Type B pancreatic cell (in vitro differentiated cells): ENCODE measurements around the gene ITGA1. TPM values are rescaled to one million over a fixed set of nuclear protein-coding genes. Genes with fewer than 3 reads are reported as not detected.

Experiments
- DNase-seq: peaks from one replicate; pipeline ENCODE4 v3.0.0; 2021; ENCODE audit warnings: mixed read lengths; ENCODE audit not compliant: unreplicated experiment; ENCODE audit errors: extremely low spot score
- H3K27ac Mint-ChIP-seq: 2 replicates; pipeline ENCODE4 v1.8.0; 2021; ENCODE audit warnings: mild to moderate bottlenecking, mixed read lengths
- H3K27me3 Mint-ChIP-seq: 2 replicates; pipeline ENCODE4 v1.8.0; 2021; ENCODE audit warnings: mixed read lengths
- H3K36me3 Mint-ChIP-seq: 2 replicates; pipeline ENCODE4 v1.8.0; 2021; ENCODE audit warnings: mixed read lengths
- H3K4me1 Mint-ChIP-seq: one replicate; pipeline ENCODE4 v1.8.0; 2021; ENCODE audit warnings: mixed read lengths; ENCODE audit not compliant: unreplicated experiment
- H3K4me3 Mint-ChIP-seq: 2 replicates; pipeline ENCODE4 v1.8.0; 2021; ENCODE audit warnings: mild to moderate bottlenecking, mixed read lengths
- H3K9me3 Mint-ChIP-seq: 2 replicates; pipeline ENCODE4 v1.8.0; 2021; ENCODE audit warnings: mixed read lengths
- total RNA-seq: library from RNA; stranded (reverse); gene quantifications from 2 replicates; pipeline ENCODE4 v1.2.1, GENCODE V29; 2021; ENCODE audit warnings: low replicate concordance
- TF ChIP-seq, protein P1 (sequence below): fragments of 200-600 bp; sonication (generic); conservative IDR thresholded peaks from 2 replicates; pipeline ENCODE4 v1.5.0; 2021; ENCODE audit warnings: antibody characterized with exemption, mild to moderate bottlenecking

The ITGA1 gene
- total RNA-seq, 1 donor from 2014 or later, result 17.0 TPM

DNA sequence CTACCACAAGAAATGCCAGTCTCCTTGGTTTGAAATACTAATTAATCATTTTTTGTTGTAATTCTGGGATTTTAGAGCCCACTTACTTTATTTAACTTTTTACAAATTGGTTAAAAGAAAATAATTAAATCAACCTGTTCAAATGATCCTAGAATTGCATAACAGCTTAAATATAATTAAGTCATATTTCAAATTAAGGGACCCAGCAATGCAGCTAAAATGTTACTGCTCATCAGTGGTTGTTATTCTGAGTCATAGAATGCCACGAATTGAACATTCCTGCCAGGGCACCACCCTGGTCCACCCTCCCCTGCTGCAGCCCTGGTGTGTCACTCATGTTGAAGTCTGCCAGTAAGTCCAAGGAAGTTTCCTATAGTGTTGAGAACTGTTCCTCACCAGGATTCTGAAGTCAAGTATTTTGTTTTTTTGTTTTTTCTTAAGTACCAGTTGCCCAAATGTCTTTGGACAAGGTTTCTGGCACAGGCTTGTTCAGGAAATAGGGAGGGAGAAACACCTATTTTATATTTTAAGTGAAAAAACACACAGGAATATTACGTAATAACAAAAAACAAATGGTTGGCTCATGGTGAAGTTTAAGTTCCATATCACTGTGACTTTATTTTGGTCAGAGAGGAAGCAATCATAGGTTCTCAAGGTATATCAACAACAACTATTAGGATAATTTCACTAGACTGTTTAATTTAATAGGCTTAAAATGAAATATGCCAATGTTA is 4.3 kb upstream of the ITGA1 start:
- H3K9me3 Mint-ChIP-seq, result no peaks in the 10 kb centered on the region
- no peak overlapping the region for H3K4me3 Mint-ChIP-seq
- no peak for DNase-seq
- no peak overlapping the region for H3K27ac Mint-ChIP-seq
- peaks cover 24% of the 10 kb centered on the region for H3K27me3 Mint-ChIP-seq
- TF ChIP-seq, protein P1, sequence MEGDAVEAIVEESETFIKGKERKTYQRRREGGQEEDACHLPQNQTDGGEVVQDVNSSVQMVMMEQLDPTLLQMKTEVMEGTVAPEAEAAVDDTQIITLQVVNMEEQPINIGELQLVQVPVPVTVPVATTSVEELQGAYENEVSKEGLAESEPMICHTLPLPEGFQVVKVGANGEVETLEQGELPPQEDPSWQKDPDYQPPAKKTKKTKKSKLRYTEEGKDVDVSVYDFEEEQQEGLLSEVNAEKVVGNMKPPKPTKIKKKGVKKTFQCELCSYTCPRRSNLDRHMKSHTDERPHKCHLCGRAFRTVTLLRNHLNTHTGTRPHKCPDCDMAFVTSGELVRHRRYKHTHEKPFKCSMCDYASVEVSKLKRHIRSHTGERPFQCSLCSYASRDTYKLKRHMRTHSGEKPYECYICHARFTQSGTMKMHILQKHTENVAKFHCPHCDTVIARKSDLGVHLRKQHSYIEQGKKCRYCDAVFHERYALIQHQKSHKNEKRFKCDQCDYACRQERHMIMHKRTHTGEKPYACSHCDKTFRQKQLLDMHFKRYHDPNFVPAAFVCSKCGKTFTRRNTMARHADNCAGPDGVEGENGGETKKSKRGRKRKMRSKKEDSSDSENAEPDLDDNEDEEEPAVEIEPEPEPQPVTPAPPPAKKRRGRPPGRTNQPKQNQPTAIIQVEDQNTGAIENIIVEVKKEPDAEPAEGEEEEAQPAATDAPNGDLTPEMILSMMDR, result no peak
- H3K36me3 Mint-ChIP-seq, result no peaks in the 10 kb centered on the region
- peaks cover 8% of the 10 kb centered on the region for H3K4me1 Mint-ChIP-seq

DNA sequence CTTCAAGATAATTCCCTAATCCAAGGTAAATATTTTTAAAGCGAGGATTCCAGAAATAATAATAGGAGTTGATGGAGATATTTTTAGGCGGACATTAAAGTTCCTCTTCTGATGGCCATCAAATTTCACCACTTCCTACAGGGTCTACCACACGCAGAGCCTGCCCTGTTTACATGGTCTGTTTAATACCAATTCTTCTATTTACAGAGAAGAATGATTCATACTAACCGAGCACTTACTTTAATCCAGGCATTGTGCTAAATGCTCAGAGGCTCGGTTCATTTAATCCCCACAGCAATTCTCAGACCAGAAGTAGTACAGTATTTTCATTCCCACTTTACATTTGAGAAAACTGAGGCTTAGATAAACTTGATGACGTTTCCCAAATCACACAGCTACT is 3.0 kb upstream of the ITGA1 start:
- no peak for DNase-seq
- H3K27me3 Mint-ChIP-seq, result peaks cover 37% of the 10 kb centered on the region
- H3K27ac Mint-ChIP-seq, result no peak overlapping the region
- no peaks in the 10 kb centered on the region for H3K36me3 Mint-ChIP-seq
- no peak overlapping the region for H3K4me3 Mint-ChIP-seq
- no peaks in the 10 kb centered on the region for H3K9me3 Mint-ChIP-seq
- H3K4me1 Mint-ChIP-seq, result peaks cover 8% of the 10 kb centered on the region
- TF ChIP-seq, protein P1, result no peak

DNA sequence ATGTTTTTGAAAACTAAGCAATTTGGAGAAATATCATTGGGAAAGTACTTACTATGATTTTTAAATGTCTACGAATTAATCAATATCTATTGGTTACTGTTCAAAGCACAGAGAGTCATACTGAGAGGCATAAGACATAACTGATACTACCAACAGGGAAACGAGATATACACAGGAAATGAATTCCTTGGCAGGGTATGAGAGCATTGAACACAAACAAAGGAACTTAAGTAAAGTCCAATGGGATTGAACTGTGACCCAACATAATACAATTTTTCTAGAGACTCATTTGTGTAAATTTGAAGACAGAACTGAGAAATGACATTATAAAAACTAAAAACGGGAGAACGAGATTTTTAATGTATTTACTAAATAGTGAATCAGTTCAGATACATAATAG is 1.3 kb upstream of the ITGA1 start:
- TF ChIP-seq, protein P1, result no peak
- Mint-ChIP-seq H3K4me1 (peaks cover 15% of the 10 kb centered on the region), H3K4me3 (peak overlapping the region; percentile 27), H3K9me3 (no peaks in the 10 kb centered on the region), H3K27ac (no peak overlapping the region), H3K27me3 (peaks cover 50% of the 10 kb centered on the region), H3K36me3 (no peaks in the 10 kb centered on the region)
- DNase-seq, result no peak

DNA sequence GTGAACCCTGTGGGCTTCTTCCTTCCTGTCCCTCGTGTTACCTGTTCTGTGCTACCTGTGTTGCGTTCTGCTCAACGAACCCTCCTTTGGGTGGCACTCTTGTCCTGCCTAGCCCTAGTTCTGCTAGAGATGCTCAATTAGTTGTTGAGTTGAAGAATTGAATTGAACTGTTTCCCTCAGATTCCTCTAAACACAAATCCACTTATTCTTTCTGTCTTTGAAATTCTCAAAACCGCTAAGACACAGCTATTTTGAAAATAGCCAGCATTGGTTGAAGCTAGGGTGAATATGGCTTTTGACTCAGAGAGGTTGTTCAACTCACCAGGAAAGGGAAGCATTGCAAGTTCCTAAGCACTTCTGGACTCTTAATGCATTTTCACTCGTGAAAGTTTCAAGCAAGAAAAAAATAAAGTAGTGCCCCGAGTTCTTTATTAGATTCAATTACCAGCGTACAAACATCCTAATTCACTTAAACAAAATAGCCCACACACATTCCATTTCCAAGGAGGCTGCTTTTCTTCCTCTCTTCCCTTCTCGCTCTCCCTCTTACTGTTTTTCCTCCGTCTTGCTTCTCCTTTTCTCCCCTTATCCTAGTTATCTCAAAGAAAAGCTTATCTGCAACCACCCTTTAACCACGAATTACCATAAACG is 642 bp upstream of the ITGA1 start:
- peak overlapping the region; percentile 93 for H3K4me3 Mint-ChIP-seq
- peak overlapping the region; percentile 5 for H3K27ac Mint-ChIP-seq
- peaks cover 15% of the 10 kb centered on the region for H3K4me1 Mint-ChIP-seq

DNA sequence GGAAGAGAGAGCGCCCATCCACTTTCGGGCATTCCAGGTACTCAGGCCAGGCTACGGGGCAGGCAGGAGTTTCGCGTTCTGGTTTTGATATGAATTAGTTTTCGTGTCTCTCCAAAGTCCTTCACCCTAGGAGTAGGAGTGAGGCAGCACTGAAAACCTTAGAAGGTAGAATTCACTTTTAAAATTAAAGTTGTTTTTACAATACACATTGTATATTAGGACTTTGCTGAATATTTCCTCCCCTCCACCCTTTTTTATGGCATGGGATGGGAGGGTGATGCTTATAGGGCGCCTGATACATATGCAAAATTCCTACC is 747 bp downstream of the ITGA1 start:
- Mint-ChIP-seq H3K27ac (no peak overlapping the region), H3K4me1 (peaks cover 15% of the 10 kb centered on the region), H3K27me3 (peaks cover 50% of the 10 kb centered on the region), H3K4me3 (peak overlapping the region; percentile 93), H3K36me3 (no peaks in the 10 kb centered on the region), H3K9me3 (no peaks in the 10 kb centered on the region)
- no peak for DNase-seq
- TF ChIP-seq, protein P1, result no peak

More for the DNA sequence above, 642 bp upstream of the ITGA1 start:
- TF ChIP-seq, protein P1, result no peak
- Mint-ChIP-seq H3K27me3 (peaks cover 50% of the 10 kb centered on the region), H3K9me3 (no peaks in the 10 kb centered on the region), H3K36me3 (no peaks in the 10 kb centered on the region)
- DNase-seq, result no peak
